ENCODE results near the gene IL20RB. TPM values are rescaled to one million over a fixed set of nuclear protein-coding genes. Genes with fewer than 3 reads are reported as not detected.

The IL20RB gene
- total and polyA plus RNA-seq, 2 donors (not counting 3 experiments of a cell fraction or from before 2014, with no cell fraction given) = 0.79 to 1.6 TPM

- H4K20me1 ChIP-seq (replicated peaks; ENCODE audit: control insufficient read depth, extremely low read depth, insufficient read depth, low read length) = no peaks in the 10 kb centered on the region
- H2AFZ ChIP-seq (ENCODE audit: low read depth, low read length) = no peak overlapping the region
- TF ChIP-seq CTCF (IDR thresholded peaks at IDR 0.05; ENCODE audit: extremely low read depth in 1 of 2, insufficient read depth in 1 of 2, low read depth in 1 of 2, low read length in 2 of 2) (no peak), MYC (IDR thresholded peaks at IDR 0.05; ENCODE audit: low read depth, low read length) (no peak), FOS (IDR thresholded peaks at IDR 0.05; ENCODE audit: borderline replicate concordance, insufficient read depth, low read length) (no peak), POLR2A (IDR thresholded peaks at IDR 0.05; ENCODE audit: low read depth, low read length) (no peak), GATA2 (IDR thresholded peaks at IDR 0.05; ENCODE audit: insufficient read depth, insufficient read length, low read depth, low read length) (no peak), MAX (IDR thresholded peaks at IDR 0.05; ENCODE audit: insufficient read depth, insufficient read length) (no peak), POLR2AphosphoS5 (IDR thresholded peaks at IDR 0.05; ENCODE audit: insufficient read depth, low read depth, low read length) (no peak), JUN (IDR thresholded peaks at IDR 0.05; ENCODE audit: borderline replicate concordance, insufficient read depth, insufficient read length, low read depth) (no peak), EZH2 (IDR thresholded peaks at IDR 0.05; ENCODE audit: borderline replicate concordance, low read depth, low read length, severe bottlenecking) (no peak)
- ChIA-PET CTCF (no interaction called here), POLR2A (interaction anchor here (0.5 kb wide), 1 partner anchor 54 kb away, joined by 7 read pairs; no protein-coding TSS in a partner anchor)
- H3K4me1 ChIP-seq (ENCODE audit: control insufficient read depth, extremely low read depth, insufficient read depth, low read length) = peaks cover 13% of the 10 kb centered on the region
- H3K27me3 ChIP-seq (ENCODE audit: control insufficient read depth in 2 of 2, insufficient read depth in 2 of 2, low read length in 2 of 2) = no peaks in the 10 kb centered on the region
- H3K9ac ChIP-seq (replicated peaks; ENCODE audit: extremely low read depth, insufficient read depth, low read length) = no peak overlapping the region
- H3K9me1 ChIP-seq (replicated peaks; ENCODE audit: control insufficient read depth, extremely low read depth, insufficient read depth, low read length) = no peaks in the 10 kb centered on the region
- intact Hi-C loops (cut with micrococcal nuclease) = no loop called here
- H3K4me2 ChIP-seq (ENCODE audit: insufficient read depth, low read length) = no peak overlapping the region
- H3K36me3 ChIP-seq (ENCODE audit: control insufficient read depth in 2 of 2, extremely low read depth in 1 of 2, insufficient read depth in 2 of 2, low read length in 2 of 2) = no peaks in the 10 kb centered on the region
- H3K79me2 ChIP-seq (ENCODE audit: control insufficient read depth, insufficient read depth, low read length) = no peaks in the 10 kb centered on the region
- DNase-seq (ENCODE audit: low read depth, low spot score) (no peak), FAIRE-seq (no peak)
- H3K27ac ChIP-seq (ENCODE audit: insufficient read depth, low read depth, low read length) = no peak overlapping the region
- H3K9me3 ChIP-seq (replicated peaks; ENCODE audit: control insufficient read depth, insufficient read depth, low read length) = no peaks in the 10 kb centered on the region
- no TSS peak for BruUV-seq (replicated peaks)
- dilution Hi-C loops (cut with MboI; ENCODE audit: extremely low pct_ligation_motif_present, low sequenced_read_pairs) = no loop called here
- H3K4me3 ChIP-seq (replicated peaks in 1 of 3; ENCODE audit: insufficient read depth in 1 of 3, low read depth in 1 of 3, low read length in 3 of 3) = no peak overlapping the region
Observed at GRCh38 chr3:136958939-136959338, 1.2 kb downstream of the IL20RB start.

Data from endothelial cell of umbilical vein (primary cell).